AG09309 (cell line): Measurements from ENCODE around the gene TXNIP.

Source experiments
- DNase-seq: peaks from one replicate; pipeline ENCODE4 v3.0.0-alpha.2; 2010; ENCODE audit warnings: low read depth
- H3K4me3 ChIP-seq: 2 replicates; pipeline ENCODE4 v1.5.1; 2011; ENCODE audit warnings: mild to moderate bottlenecking, low read depth, low read length, moderate library complexity; ENCODE audit not compliant: control insufficient read depth
- TF ChIP-seq, protein P1 (sequence below): IDR thresholded peaks from 2 replicates; pipeline ENCODE4 v1.5.1; 2011; ENCODE audit warnings: mild to moderate bottlenecking, low read depth, low read length, inconsistent platforms; ENCODE audit not compliant: insufficient read depth, control insufficient read depth; ENCODE audit errors: missing control alignments

TXNIP gene

DNA sequence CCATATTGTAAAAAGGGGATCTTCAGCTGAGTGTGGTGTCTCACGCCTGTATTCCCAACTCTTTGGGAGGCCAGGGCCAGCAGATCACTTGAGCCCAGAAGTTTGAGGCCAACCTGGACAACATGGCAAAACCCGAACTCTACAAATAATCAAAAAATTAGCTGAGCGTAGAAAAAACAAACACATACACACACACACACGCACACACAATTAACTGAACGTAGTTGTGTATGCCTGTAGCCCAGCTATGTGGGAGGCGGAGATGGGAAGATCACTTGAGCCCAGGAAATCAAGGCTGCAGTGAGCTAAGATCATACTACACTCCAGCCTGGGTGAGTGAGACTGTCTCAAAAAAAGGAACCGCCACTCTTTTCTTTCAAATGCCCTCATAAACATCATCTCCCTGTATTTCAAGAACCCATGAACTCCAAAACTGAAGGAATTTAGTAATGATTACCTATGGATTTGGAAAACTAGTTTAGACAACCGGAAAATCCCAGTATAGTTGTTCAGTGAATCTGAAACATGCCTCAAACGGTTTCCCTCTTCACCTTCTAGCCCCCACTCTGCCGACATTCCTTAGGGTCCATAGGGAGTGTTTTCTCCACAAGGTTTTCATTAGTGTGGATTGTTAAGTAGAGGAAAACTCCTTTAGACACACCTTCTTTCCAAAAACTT lies 4.5 kb downstream of the TXNIP start:
- no peak for DNase-seq

DNA sequence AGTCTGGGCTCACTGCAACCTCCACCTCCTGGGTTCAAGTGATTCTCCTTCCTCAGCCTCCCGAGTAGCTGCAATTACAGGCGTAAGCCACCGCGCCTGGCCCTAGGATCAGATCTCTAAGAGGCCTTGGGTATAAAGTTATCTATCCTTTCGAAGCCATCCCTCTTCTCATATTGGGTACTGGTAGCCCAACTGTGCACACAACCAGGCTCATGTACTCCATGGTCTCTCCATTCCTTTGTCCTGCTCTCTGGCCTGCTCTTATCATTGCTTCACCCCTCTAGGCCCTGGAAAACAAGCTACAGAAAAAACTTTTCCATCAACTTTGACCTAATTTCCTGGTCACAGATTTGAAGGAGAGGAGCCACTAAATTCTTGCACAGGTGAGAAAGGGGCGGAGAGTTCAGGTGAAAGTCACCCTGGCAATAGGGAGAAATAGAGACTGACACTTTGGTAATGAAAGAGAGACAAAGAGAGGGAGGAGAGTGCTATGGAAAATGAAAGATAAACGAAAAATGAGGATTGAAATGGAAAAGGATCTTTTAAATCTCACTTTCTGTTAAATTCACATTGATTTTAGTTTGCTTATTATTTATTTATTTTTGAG lies 6.0 kb downstream of the TXNIP start:
- TF ChIP-seq, protein P1, sequence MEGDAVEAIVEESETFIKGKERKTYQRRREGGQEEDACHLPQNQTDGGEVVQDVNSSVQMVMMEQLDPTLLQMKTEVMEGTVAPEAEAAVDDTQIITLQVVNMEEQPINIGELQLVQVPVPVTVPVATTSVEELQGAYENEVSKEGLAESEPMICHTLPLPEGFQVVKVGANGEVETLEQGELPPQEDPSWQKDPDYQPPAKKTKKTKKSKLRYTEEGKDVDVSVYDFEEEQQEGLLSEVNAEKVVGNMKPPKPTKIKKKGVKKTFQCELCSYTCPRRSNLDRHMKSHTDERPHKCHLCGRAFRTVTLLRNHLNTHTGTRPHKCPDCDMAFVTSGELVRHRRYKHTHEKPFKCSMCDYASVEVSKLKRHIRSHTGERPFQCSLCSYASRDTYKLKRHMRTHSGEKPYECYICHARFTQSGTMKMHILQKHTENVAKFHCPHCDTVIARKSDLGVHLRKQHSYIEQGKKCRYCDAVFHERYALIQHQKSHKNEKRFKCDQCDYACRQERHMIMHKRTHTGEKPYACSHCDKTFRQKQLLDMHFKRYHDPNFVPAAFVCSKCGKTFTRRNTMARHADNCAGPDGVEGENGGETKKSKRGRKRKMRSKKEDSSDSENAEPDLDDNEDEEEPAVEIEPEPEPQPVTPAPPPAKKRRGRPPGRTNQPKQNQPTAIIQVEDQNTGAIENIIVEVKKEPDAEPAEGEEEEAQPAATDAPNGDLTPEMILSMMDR, result no peak
- H3K4me3 ChIP-seq, result no peak overlapping the region
- no peak for DNase-seq

More for the DNA sequence above, 4.5 kb downstream of the TXNIP start:
- TF ChIP-seq, protein P1, result no peak
- H3K4me3 ChIP-seq, result no peak overlapping the region

DNA sequence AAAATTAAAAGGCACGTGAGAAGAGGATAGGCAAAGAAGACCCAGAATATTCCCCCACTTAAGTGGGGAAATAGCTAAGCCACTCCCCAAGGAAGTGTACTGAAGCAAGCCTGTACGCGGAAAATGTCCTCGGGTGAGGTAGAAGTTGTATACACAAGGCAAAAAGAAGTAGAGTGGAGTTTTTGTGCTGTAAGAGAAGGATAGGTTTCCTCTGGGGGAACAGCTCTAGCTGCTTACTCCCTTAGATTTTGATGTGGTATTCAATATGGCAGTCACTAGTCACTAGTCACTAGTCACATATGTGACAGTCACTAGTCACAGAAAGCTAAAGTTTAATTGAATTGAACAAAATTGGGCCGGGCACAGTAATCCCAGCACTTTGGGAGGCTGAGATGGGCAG lies 7.6 kb downstream of the TXNIP start:
- DNase-seq, result no peak

DNA sequence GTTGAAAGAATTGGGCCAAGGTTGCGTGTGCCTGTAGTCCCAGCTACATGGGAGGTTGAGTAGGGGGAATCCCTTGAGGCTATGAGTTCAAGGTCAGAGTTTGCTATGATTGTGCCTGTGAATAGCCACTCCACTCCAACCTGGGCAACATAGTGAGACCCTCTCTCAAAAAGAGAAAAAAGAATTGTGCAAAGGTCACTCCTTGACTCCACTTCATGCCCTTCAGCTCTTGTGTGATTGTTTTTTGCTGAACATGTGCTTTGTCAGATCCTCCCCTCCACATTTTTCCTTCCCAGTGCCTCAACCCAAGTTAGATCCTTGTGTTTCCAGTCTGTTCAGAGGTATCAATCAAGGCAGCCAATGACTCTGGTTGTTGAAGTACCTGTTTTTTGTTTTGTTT lies 8.5 kb downstream of the TXNIP start:
- TF ChIP-seq, protein P1, result no peak
- no peak overlapping the region for H3K4me3 ChIP-seq
- no peak for DNase-seq

More for the DNA sequence above, 7.6 kb downstream of the TXNIP start:
- TF ChIP-seq, protein P1, result no peak
- no peak overlapping the region for H3K4me3 ChIP-seq

DNA sequence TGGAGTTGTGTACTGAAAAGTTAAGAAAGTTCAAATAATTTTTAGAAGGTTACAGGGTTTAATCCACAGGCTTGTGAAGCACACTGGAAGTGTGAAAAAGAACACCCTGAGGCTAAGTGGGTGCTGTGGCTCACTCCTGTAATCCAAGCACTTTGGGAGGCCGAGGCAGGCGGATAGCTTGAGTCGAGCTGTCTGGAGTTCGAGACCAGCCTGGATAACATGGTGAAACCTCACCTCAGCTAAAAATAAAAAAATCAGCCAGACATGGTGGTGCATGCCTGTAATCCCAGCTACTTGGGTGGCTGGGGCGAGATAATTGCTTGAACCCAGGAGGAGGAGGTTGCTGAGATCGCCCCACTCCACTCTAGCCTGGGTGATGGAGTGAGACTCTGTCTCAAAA lies 9.8 kb downstream of the TXNIP start:
- DNase-seq, result no peak
- TF ChIP-seq, protein P1, result no peak
- no peak overlapping the region for H3K4me3 ChIP-seq

DNA sequence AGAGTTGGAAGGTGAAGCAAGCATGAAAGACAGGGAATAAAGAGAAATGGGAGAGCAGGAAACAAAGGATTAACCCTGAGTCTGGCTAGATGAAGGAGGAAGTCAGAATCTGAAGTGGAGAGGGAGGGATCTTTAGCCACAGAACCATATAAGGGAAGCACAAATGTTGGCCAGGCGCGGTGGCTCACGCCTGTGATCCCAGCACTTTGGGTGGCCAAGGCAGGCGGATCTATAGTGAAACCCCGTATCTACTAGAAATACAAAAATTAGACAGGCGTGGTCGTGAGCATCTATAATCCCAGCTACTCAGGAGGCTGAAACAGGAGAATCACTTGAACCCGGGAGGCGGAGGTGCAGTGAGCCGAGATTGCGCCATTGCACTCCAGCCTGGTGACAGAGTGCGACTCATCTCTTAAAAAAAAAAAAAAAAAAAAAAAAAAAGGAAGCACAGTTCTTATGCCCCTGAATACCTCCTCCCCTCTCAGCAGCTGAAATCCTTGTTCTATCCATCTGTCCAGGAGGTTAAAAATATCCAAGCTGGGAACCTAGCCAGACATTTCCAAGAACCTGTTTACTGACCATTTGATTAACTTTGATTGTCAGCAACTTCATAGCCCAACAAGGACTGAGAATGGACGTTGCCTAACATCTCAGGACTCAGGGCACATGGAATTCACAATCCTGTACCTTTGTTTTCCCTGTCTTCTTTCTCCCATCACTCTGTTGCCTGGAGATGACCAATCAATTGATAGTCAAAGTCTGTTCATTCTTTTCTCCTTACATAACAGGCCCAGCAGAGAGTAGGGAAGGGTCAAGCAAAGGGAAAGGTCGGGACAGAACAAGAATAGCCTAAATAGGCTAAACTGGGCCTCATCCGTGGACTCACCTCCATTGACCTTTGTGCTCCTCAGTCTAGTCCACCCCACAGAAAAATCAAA lies 10.6 kb downstream of the TXNIP start:
- TF ChIP-seq, protein P1, result no peak
- DNase-seq, result no peak
- no peak overlapping the region for H3K4me3 ChIP-seq
